Karpas-422 (cell line): Measurements from ENCODE around the gene CER1. TPM values are rescaled to one million over a fixed set of nuclear protein-coding genes. Genes with fewer than 3 reads are reported as not detected.
A peak's percentile ranks its signal among the peaks of the same experiment; 100 is the strongest.

Experiments
- DNase-seq: peaks from one replicate; pipeline ENCODE4 v3.0.0-alpha.2; 2015
- H2AFZ ChIP-seq: fragments of 200-600 bp; sonication (generic); 2 replicates; pipeline ENCODE4 v1.6.1; 2014; ENCODE audit warnings: antibody characterized with exemption, low read length, mixed read lengths
- H3K27ac ChIP-seq: fragments of 200-600 bp; sonication (generic); 2 replicates; pipeline ENCODE4 v1.5.1; 2014; ENCODE audit warnings: mild to moderate bottlenecking, low read length, moderate library complexity
- H3K27me3 ChIP-seq: fragments of 200-600 bp; sonication (generic); 2 replicates; pipeline ENCODE4 v1.6.1; 2014; ENCODE audit warnings: low read length, mixed read lengths
- H3K36me3 ChIP-seq: fragments of 200-600 bp; sonication (generic); 2 replicates; pipeline ENCODE4 v1.6.1; 2014; ENCODE audit warnings: low read length, mixed read lengths; ENCODE audit not compliant: insufficient read depth
- H3K4me1 ChIP-seq: fragments of 200-600 bp; sonication (generic); 2 replicates; pipeline ENCODE4 v1.6.1; 2014; ENCODE audit warnings: mild to moderate bottlenecking, low read length, mixed read lengths
- H3K4me2 ChIP-seq: fragments of 200-600 bp; sonication (generic); 2 replicates; pipeline ENCODE4 v1.6.1; 2014; ENCODE audit warnings: low read length, low read depth, mild to moderate bottlenecking; ENCODE audit not compliant: poor library complexity, severe bottlenecking
- H3K4me3 ChIP-seq: fragments of 200-600 bp; sonication (generic); 2 replicates; pipeline ENCODE4 v1.5.1; 2014; ENCODE audit warnings: mild to moderate bottlenecking, antibody characterized with exemption, low read length, mixed read lengths
- H3K79me2 ChIP-seq: fragments of 200-600 bp; sonication (generic); 2 replicates; pipeline ENCODE4 v1.6.1; 2014; ENCODE audit warnings: mild to moderate bottlenecking, low read length, mixed read lengths
- H3K9ac ChIP-seq: fragments of 200-600 bp; sonication (generic); 2 replicates; pipeline ENCODE4 v1.6.0; 2014; ENCODE audit warnings: low read length
- H3K9me2 ChIP-seq: fragments of 200-600 bp; sonication (generic), shearing (Covaris generic); replicated peaks from 2 replicates; pipeline ENCODE4 v1.6.0; 2014; ENCODE audit warnings: mild to moderate bottlenecking, low read length, moderate library complexity; ENCODE audit not compliant: insufficient read depth
- H3K9me3 ChIP-seq: fragments of 300-700, 200-600 bp; sonication (generic); 2 replicates; pipeline ENCODE4 v1.6.1; 2014; ENCODE audit warnings: low read length, mixed read lengths
- H4K20me1 ChIP-seq: fragments of 200-600 bp; sonication (generic); 2 replicates; pipeline ENCODE4 v1.6.1; 2014; ENCODE audit warnings: mild to moderate bottlenecking, antibody characterized with exemption, low read length, low read depth; ENCODE audit not compliant: insufficient read depth
- total RNA-seq: library from RNA; depleted of rRNA; stranded (reverse); fragments of >200 nt; shearing (Covaris generic); gene quantifications from 2 replicates; pipeline ENCODE4 v1.2.3, GENCODE V29; 2014; ENCODE audit warnings: low replicate concordance

CER1 gene
- total RNA-seq, 1 experiment from 2014 or later: not detected

DNA sequence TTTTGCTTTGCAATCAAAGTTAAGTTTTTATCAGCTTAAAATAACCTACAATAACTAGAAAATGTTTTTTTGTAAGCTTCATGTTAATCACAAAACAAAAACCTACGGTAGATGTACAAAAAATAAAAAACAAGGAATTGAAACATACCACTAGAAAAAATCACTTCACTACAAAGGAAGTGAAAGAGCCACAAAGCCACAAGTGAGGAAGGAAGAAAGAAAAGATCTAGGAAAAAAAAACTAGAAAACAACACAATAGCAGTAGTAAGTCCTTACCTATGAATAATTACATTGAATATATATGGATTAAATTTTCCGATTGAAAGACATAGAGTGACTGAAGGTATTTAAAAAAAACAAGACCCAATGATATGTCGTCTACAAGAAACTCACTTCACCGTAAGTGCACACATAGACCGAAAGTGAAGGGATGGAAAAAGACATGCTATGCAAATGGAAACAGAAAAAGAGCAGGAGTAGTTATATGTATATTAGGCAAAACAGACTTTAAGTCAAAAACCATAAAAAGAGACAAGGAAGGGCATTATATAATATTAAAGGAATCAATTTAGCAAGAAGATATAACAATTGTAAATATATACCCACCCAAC is 15.9 kb downstream of the CER1 start:
- Histone ChIP-seq H2AFZ (no peak overlapping the region), H3K9ac (no peak overlapping the region), H3K9me3 (peaks cover 24% of the 10 kb centered on the region), H3K79me2 (no peaks in the 10 kb centered on the region), H3K27me3 (peaks cover 7% of the 10 kb centered on the region; the same call in 1 of the 2 replicates), H3K36me3 (no peaks in the 10 kb centered on the region; the same call in 1 of the 2 replicates), H3K4me2 (no peak overlapping the region), H3K27ac (no peak overlapping the region), H4K20me1 (no peaks in the 10 kb centered on the region), H3K4me1 (no peaks in the 10 kb centered on the region), H3K9me2 (no peaks in the 10 kb centered on the region), H3K4me3 (no peak overlapping the region)
- no peak for DNase-seq

DNA sequence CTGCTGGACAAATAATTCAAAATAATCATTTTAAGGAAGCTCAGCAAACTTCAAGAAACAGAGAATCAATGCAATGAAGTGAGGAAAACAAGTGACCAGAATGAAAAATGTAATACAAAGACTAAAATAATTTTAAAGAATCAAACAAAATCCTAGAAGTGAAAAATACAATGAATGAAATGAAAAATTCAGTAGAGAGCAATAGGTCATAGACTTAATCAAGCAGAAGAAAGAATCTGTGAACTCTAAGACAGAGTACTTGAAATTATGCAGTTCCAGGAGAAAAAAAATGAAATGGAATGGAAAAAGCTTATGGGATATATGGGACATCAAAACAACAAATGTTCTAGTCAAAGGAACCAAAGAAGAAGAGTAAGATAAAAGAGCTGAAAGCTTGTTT is 17.5 kb downstream of the CER1 start:
- H4K20me1 ChIP-seq: no peaks in the 10 kb centered on the region
- H3K4me3 ChIP-seq: no peak overlapping the region
- H2AFZ ChIP-seq: no peak overlapping the region
- H3K27ac ChIP-seq: no peak overlapping the region
- no peak for DNase-seq
- H3K27me3 ChIP-seq: peaks cover 7% of the 10 kb centered on the region; the same call in 1 of the 2 replicates
- H3K79me2 ChIP-seq: no peaks in the 10 kb centered on the region
- H3K9me2 ChIP-seq: no peaks in the 10 kb centered on the region
- no peak overlapping the region for H3K4me2 ChIP-seq
- no peaks in the 10 kb centered on the region; the same call in 1 of the 2 replicates for H3K36me3 ChIP-seq
- H3K9ac ChIP-seq: no peak overlapping the region
- H3K4me1 ChIP-seq: no peaks in the 10 kb centered on the region
- peaks cover 24% of the 10 kb centered on the region for H3K9me3 ChIP-seq

DNA sequence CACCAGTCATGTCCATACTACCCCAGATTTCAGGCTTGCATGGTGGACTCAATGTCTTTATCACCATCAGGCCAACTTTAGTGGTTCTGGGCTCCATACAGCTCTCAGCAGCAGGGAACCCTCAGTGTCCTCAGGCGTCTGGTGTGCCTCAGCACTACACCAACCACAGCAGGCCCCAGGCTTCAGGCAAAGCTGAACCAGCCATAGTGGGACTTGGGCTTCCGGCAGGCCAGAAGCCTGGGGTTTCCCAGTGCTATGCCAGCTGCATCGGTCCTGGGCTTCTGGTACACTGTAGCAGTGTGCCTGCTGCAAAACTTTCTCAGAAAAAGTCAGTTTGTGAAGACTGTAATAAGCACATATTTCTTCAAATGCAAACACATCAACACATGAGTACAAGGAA is 18.3 kb downstream of the CER1 start:
- H3K9ac ChIP-seq: no peak overlapping the region
- H3K9me2 ChIP-seq: no peaks in the 10 kb centered on the region
- no peaks in the 10 kb centered on the region for H3K79me2 ChIP-seq
- H2AFZ ChIP-seq: no peak overlapping the region
- H3K9me3 ChIP-seq: peaks cover 24% of the 10 kb centered on the region
- no peak overlapping the region for H3K4me2 ChIP-seq
- H3K36me3 ChIP-seq: no peaks in the 10 kb centered on the region; the same call in 1 of the 2 replicates
- H3K27ac ChIP-seq: no peak overlapping the region
- H3K4me1 ChIP-seq: no peaks in the 10 kb centered on the region
- no peak overlapping the region for H3K4me3 ChIP-seq
- DNase-seq: no peak
- H3K27me3 ChIP-seq: peaks cover 7% of the 10 kb centered on the region; the same call in 1 of the 2 replicates
- no peaks in the 10 kb centered on the region for H4K20me1 ChIP-seq

DNA sequence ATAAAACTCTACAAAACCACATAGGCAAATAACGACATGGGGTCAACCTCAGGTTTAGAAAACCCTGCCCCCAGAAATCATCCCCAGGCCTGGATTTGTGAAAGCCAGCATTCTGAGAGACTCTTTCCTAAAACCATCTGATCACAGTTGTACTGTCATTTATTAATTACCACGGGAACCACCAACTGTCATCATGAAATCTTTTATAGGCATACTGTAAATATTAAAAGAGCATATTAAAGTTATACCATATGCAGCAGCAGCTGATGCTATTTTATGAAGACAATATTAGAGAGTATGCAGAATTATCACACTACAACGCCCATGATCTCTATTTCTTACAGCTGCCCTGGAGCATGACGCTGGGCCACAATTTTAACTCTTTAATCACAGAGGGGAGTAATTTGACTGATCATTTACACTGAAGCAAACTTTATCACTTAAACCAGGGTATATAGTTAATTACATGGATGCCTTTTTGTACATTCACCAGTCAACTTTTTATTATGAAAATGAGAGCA is 20.3 kb downstream of the CER1 start:
- H3K9ac ChIP-seq: no peak overlapping the region
- peaks cover 3% of the 10 kb centered on the region; the same call in 1 of the 2 replicates for H3K27me3 ChIP-seq
- H3K9me3 ChIP-seq: peaks cover 20% of the 10 kb centered on the region
- no peak overlapping the region for H3K27ac ChIP-seq
- no peak for DNase-seq
- H3K4me2 ChIP-seq: no peak overlapping the region
- no peaks in the 10 kb centered on the region for H3K4me1 ChIP-seq
- no peak overlapping the region for H3K4me3 ChIP-seq
- no peaks in the 10 kb centered on the region for H3K79me2 ChIP-seq
- no peaks in the 10 kb centered on the region; the same call in 1 of the 2 replicates for H3K36me3 ChIP-seq
- H2AFZ ChIP-seq: no peak overlapping the region
- no peaks in the 10 kb centered on the region for H3K9me2 ChIP-seq
- no peaks in the 10 kb centered on the region for H4K20me1 ChIP-seq

DNA sequence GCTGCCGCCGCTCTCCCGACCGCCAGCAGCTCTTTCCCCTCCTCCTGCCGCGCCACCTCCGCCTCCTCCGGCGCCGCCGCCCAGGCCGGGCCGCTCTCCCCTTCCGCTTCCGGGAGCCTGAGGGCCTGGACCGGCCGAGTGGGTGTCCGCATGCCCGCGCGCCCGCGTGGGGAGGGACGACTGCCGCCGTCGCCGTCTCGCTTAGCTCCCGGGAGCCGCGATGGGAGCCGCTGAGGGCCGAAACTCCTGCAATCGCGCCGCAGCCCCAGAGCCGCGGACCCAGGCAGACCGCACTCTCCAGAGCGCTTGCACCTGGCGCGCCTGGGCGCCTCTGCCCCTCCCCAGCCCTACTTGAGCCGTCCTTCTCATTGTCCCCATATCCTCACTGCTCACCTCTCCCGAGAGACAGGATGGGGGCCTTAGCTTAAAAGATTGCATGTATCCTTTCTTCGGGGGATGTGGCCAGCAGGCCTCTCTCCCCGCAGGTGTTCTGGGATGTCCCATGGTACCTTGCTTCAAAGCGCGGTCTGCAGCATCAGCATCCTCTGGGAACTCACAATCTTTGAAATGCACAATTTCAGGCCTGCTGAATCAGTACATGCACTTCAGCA is 29.2 kb downstream of the CER1 start, which contains the start of gene ZDHHC21:
ZDHHC21 (minus strand) TSS at position 182 of the 611 bp plus-strand sequence. CDS start 19,092 bp downstream, outside the sequence.
- peak within 1 kb of the TSS; percentile 93 for H3K4me3 ChIP-seq
- H3K4me2 ChIP-seq: peak within 1 kb of the TSS; percentile 91
- H3K36me3 ChIP-seq: peaks cover 17% of the 10 kb centered on the region
- DNase-seq: peak; percentile 87
- H3K79me2 ChIP-seq: peaks cover 48% of the 10 kb centered on the region
- peaks cover 47% of the 10 kb centered on the region for H3K4me1 ChIP-seq
- no peaks in the 10 kb centered on the region for H3K9me3 ChIP-seq
- H3K27me3 ChIP-seq: no peaks in the 10 kb centered on the region
- no peaks in the 10 kb centered on the region for H3K9me2 ChIP-seq
- H4K20me1 ChIP-seq: peaks cover 3% of the 10 kb centered on the region; the same call in 1 of the 2 replicates
- peak within 1 kb of the TSS; percentile 80 for H2AFZ ChIP-seq
- H3K9ac ChIP-seq: peak within 1 kb of the TSS; percentile 89
- H3K27ac ChIP-seq: peak within 1 kb of the TSS; percentile 94

DNA sequence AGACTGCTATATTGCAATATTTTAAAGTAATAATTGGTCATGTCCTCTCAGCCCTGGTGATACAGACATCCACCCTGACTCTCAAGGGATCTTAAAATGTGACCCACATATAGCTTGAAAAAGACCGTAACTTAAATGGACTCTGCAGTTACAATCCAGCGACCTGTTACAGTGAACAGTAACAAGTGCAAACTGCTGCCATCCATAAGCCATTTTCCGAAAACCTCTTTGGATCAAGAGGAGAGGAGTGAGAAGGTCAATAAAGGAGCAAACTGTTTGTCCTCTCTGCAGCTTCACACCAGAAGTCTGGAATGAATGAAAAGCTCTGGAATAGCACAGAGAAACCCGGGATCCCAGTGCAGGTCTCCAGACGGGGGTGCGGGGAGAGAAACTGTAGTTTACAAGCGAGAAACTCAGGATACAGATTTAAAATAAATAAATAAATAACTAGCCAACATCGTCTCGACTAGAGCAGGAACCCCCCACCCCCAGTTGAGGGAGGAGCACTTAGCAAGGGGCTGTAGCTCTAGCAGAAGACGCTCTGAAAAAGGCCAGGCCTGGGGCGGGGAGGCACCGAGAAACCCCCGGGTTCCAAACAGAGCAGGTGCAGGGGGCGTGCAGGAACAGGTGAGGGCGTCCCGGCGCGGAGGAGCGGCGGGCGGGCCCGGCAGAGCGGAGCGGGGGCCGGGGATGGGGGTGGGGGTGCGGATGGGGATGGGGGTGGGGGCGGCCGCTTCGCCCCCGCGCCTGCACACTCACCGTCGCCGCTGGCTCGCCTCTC is 29.9 kb downstream of the CER1 start:
- peak; percentile 73 for DNase-seq
- H3K27ac ChIP-seq: peak overlapping the region; percentile 94
- peak overlapping the region; percentile 89 for H3K9ac ChIP-seq
- peaks cover 3% of the 10 kb centered on the region; the same call in 1 of the 2 replicates for H4K20me1 ChIP-seq
- no peaks in the 10 kb centered on the region for H3K9me2 ChIP-seq
- H2AFZ ChIP-seq: no peak overlapping the region
- H3K36me3 ChIP-seq: peaks cover 24% of the 10 kb centered on the region
- H3K9me3 ChIP-seq: no peaks in the 10 kb centered on the region
- H3K4me2 ChIP-seq: peak overlapping the region; percentile 91
- H3K4me3 ChIP-seq: peak overlapping the region; percentile 93
- peaks cover 55% of the 10 kb centered on the region for H3K79me2 ChIP-seq
- H3K4me1 ChIP-seq: peaks cover 54% of the 10 kb centered on the region
- H3K27me3 ChIP-seq: no peaks in the 10 kb centered on the region

DNA sequence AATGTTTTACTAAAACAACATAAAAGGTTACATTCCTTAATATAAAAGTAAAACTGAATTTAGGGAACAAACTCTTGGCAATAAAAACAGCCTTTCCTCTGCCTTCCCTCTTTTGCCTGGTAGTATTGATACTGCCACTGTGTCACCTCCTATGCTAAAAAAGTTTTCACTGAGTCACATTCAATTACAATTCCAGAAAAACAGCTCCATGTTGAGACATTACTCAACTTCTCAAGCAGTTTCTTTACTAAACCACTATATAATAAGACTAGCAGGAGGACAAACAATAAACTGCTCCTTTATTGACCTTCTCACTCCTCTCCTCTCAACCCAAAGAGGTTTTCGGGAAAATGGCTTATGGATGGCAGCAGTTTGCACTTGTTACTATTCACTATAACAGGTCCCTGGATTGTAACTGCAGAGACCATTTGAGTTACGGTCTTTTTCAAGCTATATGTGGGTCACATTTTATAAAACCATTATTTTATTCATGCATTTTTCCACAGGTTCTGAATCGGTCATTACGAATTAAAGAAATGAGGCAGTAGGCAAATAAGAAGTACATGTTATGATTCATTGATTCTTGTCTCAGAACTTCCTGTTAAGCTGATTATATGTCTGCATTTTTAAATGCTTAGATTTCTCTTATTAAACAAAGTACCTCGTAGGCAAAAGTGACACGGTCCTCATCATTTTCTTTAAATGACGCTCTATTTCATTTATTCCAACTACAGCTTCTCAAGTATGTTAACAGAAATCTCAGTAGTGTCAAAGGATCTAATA is 31.4 kb downstream of the CER1 start:
- Histone ChIP-seq H3K9me2 (no peaks in the 10 kb centered on the region), H3K9ac (peak overlapping the region; percentile 89), H3K27ac (peak overlapping the region; percentile 94), H3K36me3 (peaks cover 39% of the 10 kb centered on the region), H2AFZ (no peak overlapping the region), H3K79me2 (peaks cover 70% of the 10 kb centered on the region), H3K9me3 (no peaks in the 10 kb centered on the region; the same call in 1 of the 2 replicates), H3K4me2 (peak overlapping the region; percentile 91), H3K4me1 (peaks cover 57% of the 10 kb centered on the region), H3K4me3 (peak overlapping the region; percentile 93), H4K20me1 (peaks cover 3% of the 10 kb centered on the region; the same call in 1 of the 2 replicates), H3K27me3 (no peaks in the 10 kb centered on the region)
- peak; percentile 79 for DNase-seq
